Fibroblast of skin of left quadriceps (primary cell): Measurements from ENCODE around the gene MPIG6B.
A peak's percentile ranks its signal among the peaks of the same experiment; 100 is the strongest.

ENCODE experiments used
- DNase-seq, 2 experiments: peaks; one replicate each; pipeline ENCODE4 v3.0.0-alpha.2; 2013; ENCODE audit warnings: low read depth in 2 of 2

Gene MPIG6B

GRCh38 chr6:31721351-31722020 lies 1.7 kb upstream of the MPIG6B start, which contains the start of gene LY6G6C:
Gene LY6G6C, minus strand, starts transcription at chr6:31721746. Its CDS starts 67 bp downstream, at chr6:31721679.
- no peak for DNase-seq

GRCh38 chr6:31722173-31722572 lies 1.0 kb upstream of the MPIG6B start:
- no peak for DNase-seq

- DNase-seq: no peak
Measured at GRCh38 chr6:31723980-31724691, 963 bp downstream of the MPIG6B start.

GRCh38 chr6:31725502-31726350 lies 2.6 kb downstream of the MPIG6B start:
- no peak for DNase-seq

GRCh38 chr6:31727034-31727716 lies 4.0 kb downstream of the MPIG6B start:
- no peak for DNase-seq

- no peak for DNase-seq
Measured at GRCh38 chr6:31727717-31728671, 4.8 kb downstream of the MPIG6B start.

GRCh38 chr6:31728767-31729514 lies 5.8 kb downstream of the MPIG6B start, which contains the start of gene DDAH2:
Gene DDAH2, minus strand, starts transcription at chr6:31729299. Its CDS starts 138 bp downstream, at chr6:31729161.
- DNase-seq: no peak

- DNase-seq: peak in 1 of 2 experiments; percentile 53
Measured at GRCh38 chr6:31729515-31729978, 6.4 kb downstream of the MPIG6B start.

GRCh38 chr6:31729979-31730630 lies 6.9 kb downstream of the MPIG6B start:
- DNase-seq: peak; percentile 77 to 83

- DNase-seq: no peak
Measured at GRCh38 chr6:31730631-31731086, 7.5 kb downstream of the MPIG6B start.

GRCh38 chr6:31732029-31732428 lies 8.9 kb downstream of the MPIG6B start:
- DNase-seq: no peak

GRCh38 chr6:31733734-31734133 lies 10.6 kb downstream of the MPIG6B start:
- no peak for DNase-seq

GRCh38 chr6:31734247-31734820 lies 11.2 kb downstream of the MPIG6B start:
- no peak for DNase-seq

GRCh38 chr6:31734821-31735406 lies 11.7 kb downstream of the MPIG6B start:
- peak in 1 of 2 experiments; percentile 30 for DNase-seq

GRCh38 chr6:31736021-31736767 lies 13.0 kb downstream of the MPIG6B start, which contains the start of gene CLIC1:
Gene CLIC1, minus strand, starts transcription at chr6:31736530. Its CDS starts 230 bp downstream, at chr6:31736300.
- peak; percentile 57 to 59 for DNase-seq

- DNase-seq: no peak
Measured at GRCh38 chr6:31736768-31737314, 13.7 kb downstream of the MPIG6B start.
